A549 (cell line): ENCODE measurements around the gene TFAP2E. TPM values are rescaled to one million over a fixed set of nuclear protein-coding genes. Genes with fewer than 3 reads are reported as not detected.

ENCODE experiments used
- ATAC-seq, 2 experiments: fragments of 200-7000 bp in 1 of 2; fragments of >200 bp in 1 of 2; cut with Nextera tagmentation in 1 of 2; cut with Tn5 transposase in 1 of 2; 3 replicates each; pipeline versions ENCODE4 v1.8.0 to v1.9.1; 2018 to 2020; ENCODE audit warnings: mild to moderate bottlenecking in 1 of 2, moderate library complexity in 1 of 2
- CTCF ChIA-PET: fragments of 300-600 bp; sonication (Branson Sonifier 250); formaldehyde crosslinking; extraction: SDS; loops from one replicate; lab custom pipeline; 2021; ENCODE audit warnings: antibody characterized with exemption, inconsistent platforms; lab: Yijun Ruan, JAX
- POLR2A ChIA-PET: fragments of 350-600 bp; formaldehyde crosslinking; extraction: SDS; loops from one replicate; lab custom pipeline; 2021; ENCODE audit warnings: antibody characterized with exemption, inconsistent platforms; lab: Yijun Ruan, JAX
- DNase-seq, 2 experiments: peaks; one replicate each; pipeline versions ENCODE4 v3.0.0 to v3.0.0-alpha.2; 2011 to 2016; ENCODE audit warnings: low read depth in 1 of 2, low spot score in 1 of 2
- FAIRE-seq: peaks from 2 replicates; lab custom pipeline; 2011; peaks lifted over from hg19 to GRCh38; lab: Jason Lieb, UNC
- H3K27ac ChIP-seq, 2 experiments: fragments of >200 bp; sonication (Bioruptor Twin); formaldehyde crosslinking; 3 replicates each; pipeline ENCODE4 v1.5.1; 2016 to 2017
- H3K4me1 ChIP-seq: fragments of >200 bp; sonication (Bioruptor Twin); formaldehyde crosslinking; 3 replicates; pipeline ENCODE4 v1.6.1; 2016
- H3K4me2 ChIP-seq: fragments of >200 bp; sonication (Bioruptor Twin); formaldehyde crosslinking; 3 replicates; pipeline ENCODE4 v1.6.1; 2016
- H3K4me3 ChIP-seq: fragments of >200 bp; sonication (Bioruptor Twin); formaldehyde crosslinking; 3 replicates; pipeline ENCODE4 v1.5.1; 2016
- H3K9me3 ChIP-seq: fragments of >200 bp; sonication (Bioruptor Twin); formaldehyde crosslinking; 3 replicates; pipeline ENCODE4 v1.6.1; 2016
- BHLHE40 ChIP-seq: IDR thresholded peaks from 2 replicates; pipeline ENCODE4 v1.6.1; 2012; ENCODE audit warnings: low read depth, low read length, inconsistent platforms
- CEBPB ChIP-seq, 2 experiments: fragments of >200 bp in 1 of 2; sonication (Bioruptor Twin) in 1 of 2; formaldehyde crosslinking in 1 of 2; IDR thresholded peaks; 2 replicates each; pipeline ENCODE4 v1.6.1; 2012 to 2016
- CHD2 ChIP-seq: fragments of 150-350 bp; IDR thresholded peaks from 2 replicates; pipeline ENCODE4 v1.6.1; 2014; ENCODE audit warnings: low read length; ENCODE audit not compliant: partially characterized antibody
- CHD4 ChIP-seq: fragments of 200-600 bp; sonication (generic); IDR thresholded peaks from 2 replicates; pipeline ENCODE4 v1.6.1; 2016; ENCODE audit warnings: antibody characterized with exemption, mild to moderate bottlenecking, borderline replicate concordance
- EHF ChIP-seq: fragments of 250-450 bp; sonication (Bioruptor Pico); IDR thresholded peaks from 2 replicates; pipeline ENCODE4 v1.5.0; 2020; ENCODE audit warnings: mild to moderate bottlenecking
- ESRRA ChIP-seq: fragments of 150-350 bp; IDR thresholded peaks from 2 replicates; pipeline ENCODE4 v1.6.1; 2014; ENCODE audit warnings: mild to moderate bottlenecking, low read length, borderline replicate concordance
- FOSB ChIP-seq: fragments of 250-450 bp; sonication (Bioruptor Pico); IDR thresholded peaks from 2 replicates; pipeline ENCODE4 v1.5.0; 2020; ENCODE audit warnings: mild to moderate bottlenecking, moderate library complexity
- GATA3 ChIP-seq: IDR thresholded peaks from 2 replicates; pipeline ENCODE4 v1.6.1; 2012; ENCODE audit warnings: borderline replicate concordance
- HES2 ChIP-seq: fragments of >200 bp; sonication (Bioruptor Twin); formaldehyde crosslinking; IDR thresholded peaks from 2 replicates; pipeline ENCODE4 v1.6.1; 2016
- HEYL ChIP-seq: fragments of 250-450 bp; sonication (Bioruptor Pico); IDR thresholded peaks from 2 replicates; pipeline ENCODE4 v1.8.0; 2021; ENCODE audit warnings: mild to moderate bottlenecking, moderate library complexity
- HOXA7 ChIP-seq: fragments of 250-450 bp; sonication (Bioruptor Pico); IDR thresholded peaks from 2 replicates; pipeline ENCODE4 v1.5.0; 2020; ENCODE audit warnings: mild to moderate bottlenecking, moderate library complexity
- HOXB13 ChIP-seq: fragments of 250-450 bp; sonication (Bioruptor Pico); IDR thresholded peaks from 2 replicates; pipeline ENCODE4 v1.5.0; 2020; ENCODE audit warnings: low read depth, mild to moderate bottlenecking, moderate library complexity
- HOXB5 ChIP-seq: fragments of 250-450 bp; sonication (Bioruptor Pico); IDR thresholded peaks from 2 replicates; pipeline ENCODE4 v1.5.0; 2020; ENCODE audit warnings: mild to moderate bottlenecking, moderate library complexity
- JUN ChIP-seq, 2 experiments: fragments of >200 bp; sonication (Bioruptor Twin); formaldehyde crosslinking; IDR thresholded peaks; 2 replicates in 1 of 2; 3 replicates in 1 of 2; pipeline ENCODE4 v1.6.1; 2016 to 2017
- JUNB ChIP-seq: fragments of >200 bp; sonication (Bioruptor Twin); formaldehyde crosslinking; IDR thresholded peaks from 2 replicates; pipeline ENCODE4 v1.6.1; 2016
- KDM5A ChIP-seq: fragments of 200-600 bp; sonication (generic); IDR thresholded peaks from 2 replicates; pipeline ENCODE4 v1.6.1; 2016; ENCODE audit warnings: antibody characterized with exemption, mild to moderate bottlenecking
- MAX ChIP-seq: IDR thresholded peaks from 2 replicates; pipeline ENCODE4 v1.6.1; 2012
- MAZ ChIP-seq: fragments of 150-350 bp; IDR thresholded peaks from 2 replicates; pipeline ENCODE4 v1.6.1; 2014; ENCODE audit warnings: antibody characterized with exemption, low read depth, low read length, borderline replicate concordance
- MYC ChIP-seq: IDR thresholded peaks from 2 replicates; pipeline ENCODE4 v1.6.1; 2012; ENCODE audit warnings: mild to moderate bottlenecking, inconsistent platforms, low read length, improper control_type of control experiment, borderline replicate concordance
- NPAS2 ChIP-seq: fragments of 250-450 bp; sonication (Bioruptor Pico); IDR thresholded peaks from 2 replicates; pipeline ENCODE4 v1.8.0; 2022; ENCODE audit warnings: mild to moderate bottlenecking, moderate library complexity, borderline replicate concordance
- NR3C1 ChIP-seq: fragments of >200 bp; sonication (Bioruptor Twin); formaldehyde crosslinking; IDR thresholded peaks from 3 replicates; pipeline ENCODE4 v1.6.1; 2017
- PHF8 ChIP-seq: fragments of 200-600 bp; sonication (generic); IDR thresholded peaks from 2 replicates; pipeline ENCODE4 v1.6.1; 2016; ENCODE audit warnings: low read depth, mild to moderate bottlenecking, antibody characterized with exemption, moderate library complexity, borderline replicate concordance
- POLR2A ChIP-seq: IDR thresholded peaks from 2 replicates; pipeline ENCODE4 v1.6.1; 2012; ENCODE audit warnings: mild to moderate bottlenecking, low read length
- RARB ChIP-seq: fragments of 250-450 bp; sonication (Bioruptor Pico); IDR thresholded peaks from 2 replicates; pipeline ENCODE4 v1.8.0; 2021; ENCODE audit warnings: mild to moderate bottlenecking, moderate library complexity
- RFX5 ChIP-seq: fragments of 450-650 bp; IDR thresholded peaks from 2 replicates; pipeline ENCODE4 v1.7.1; 2014; ENCODE audit warnings: antibody characterized with exemption, mild to moderate bottlenecking, moderate library complexity
- RNF2 ChIP-seq: fragments of 200-600 bp; sonication (generic); IDR thresholded peaks from 2 replicates; pipeline ENCODE4 v1.6.1; 2016; ENCODE audit warnings: low read depth, mild to moderate bottlenecking, antibody characterized with exemption, moderate library complexity, borderline replicate concordance
- SMC3 ChIP-seq: fragments of >200 bp; sonication (Bioruptor Twin); formaldehyde crosslinking; IDR thresholded peaks from 3 replicates; pipeline ENCODE4 v1.6.1; 2018; ENCODE audit warnings: inconsistent platforms
- SREBF2 ChIP-seq: fragments of 450-650 bp; IDR thresholded peaks from 2 replicates; pipeline ENCODE4 v1.6.1; 2014; ENCODE audit warnings: mild to moderate bottlenecking, moderate library complexity
- USF2 ChIP-seq: fragments of 450-650 bp; IDR thresholded peaks from 2 replicates; pipeline ENCODE4 v1.6.1; 2014; ENCODE audit warnings: antibody characterized with exemption
- ZFP36 ChIP-seq: fragments of 450-650 bp; IDR thresholded peaks from 2 replicates; pipeline ENCODE4 v1.6.1; 2014; ENCODE audit warnings: borderline replicate concordance; ENCODE audit not compliant: partially characterized antibody
- ZSCAN20 ChIP-seq: fragments of 250-450 bp; sonication (Bioruptor Pico); IDR thresholded peaks from 2 replicates; pipeline ENCODE4 v1.8.0; 2022; ENCODE audit warnings: mild to moderate bottlenecking, moderate library complexity
- WGBS: methylation state at CpG from one replicate; pipeline ENCODE4 v1.1.6; 2017; ENCODE audit errors: missing lambda C conversion rate; 5-methylcytosine and 5-hydroxymethylcytosine counted together
- polyA plus RNA-seq, 4 experiments: library from polyadenylated mRNA; depleted of rRNA in 3 of 4; stranded (reverse); fragments of >200 nt; fragmentation: RNase III in 1 of 4; extraction: RNeasy Plus Mini Kit Qiagen cat#74134 plus additional on column Dnase treatment in 1 of 4; gene quantifications; 2 replicates in 3 of 4; 3 replicates in 1 of 4; pipeline ENCODE4 v1.2.3, GENCODE V29; 2011 to 2017
- TF ChIP-seq, protein P1 (sequence below): fragments of 250-450 bp; sonication (Bioruptor Pico); IDR thresholded peaks from 2 replicates; pipeline ENCODE4 v1.5.0; 2020; ENCODE audit warnings: low read depth, mild to moderate bottlenecking, moderate library complexity

Gene TFAP2E
- polyA plus RNA-seq, 2 of the 4 experiments (the other 2 are of a cell fraction): 0.16 to 0.31 TPM

DNA sequence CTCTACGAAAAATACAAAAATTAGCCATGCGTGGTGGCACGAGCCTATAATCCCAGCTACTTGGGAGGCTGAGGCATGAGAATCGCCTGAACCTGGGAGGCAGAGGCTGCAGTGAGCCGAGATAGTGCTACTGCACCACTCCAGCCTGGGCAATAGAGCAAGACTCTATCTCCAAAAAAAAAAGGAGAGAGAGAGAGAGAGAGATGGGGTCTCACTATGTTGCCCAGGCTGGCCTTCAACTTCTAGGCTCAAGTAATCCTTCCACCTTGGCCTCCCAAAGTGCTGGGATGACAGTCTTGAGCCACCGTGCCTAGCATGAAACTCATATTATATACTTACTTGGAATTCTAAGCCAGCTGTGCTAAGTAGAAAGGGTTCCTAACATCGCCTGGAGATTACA lies 38.5 kb downstream of the TFAP2E start:
- Histone ChIP-seq H3K27ac (no peak overlapping the region), H3K4me2 (no peak overlapping the region), H3K9me3 (no peaks in the 10 kb centered on the region), H3K4me1 (no peaks in the 10 kb centered on the region), H3K4me3 (no peak overlapping the region)
- no peak for TF ChIP-seq MAX
- TF ChIP-seq RARB (CRISPR knock-in tag): no peak
- no peak for TF ChIP-seq HEYL (CRISPR knock-in tag)
- TF ChIP-seq SREBF2: no peak
- TF ChIP-seq NPAS2: no peak
- TF ChIP-seq HES2: no peak
- TF ChIP-seq HOXB5 (CRISPR knock-in tag): no peak
- no peak for TF ChIP-seq JUNB
- TF ChIP-seq USF2: no peak
- no peak for TF ChIP-seq MAZ
- TF ChIP-seq GATA3: no peak
- TF ChIP-seq ZSCAN20 (CRISPR knock-in tag): no peak
- TF ChIP-seq NR3C1: no peak
- TF ChIP-seq SMC3: no peak
- TF ChIP-seq HOXB13: no peak
- no peak for TF ChIP-seq POLR2A
- 90% methylated on average over 7 of the region's 7 CpGs for WGBS
- DNase-seq (no peak), FAIRE-seq (no peak), ATAC-seq (no peak)
- ChIA-PET CTCF (no interaction called here), POLR2A (interaction anchor here (0.7 kb wide), 1 partner anchor 43 kb away, joined by 3 read pairs; no protein-coding TSS in a partner anchor)

DNA sequence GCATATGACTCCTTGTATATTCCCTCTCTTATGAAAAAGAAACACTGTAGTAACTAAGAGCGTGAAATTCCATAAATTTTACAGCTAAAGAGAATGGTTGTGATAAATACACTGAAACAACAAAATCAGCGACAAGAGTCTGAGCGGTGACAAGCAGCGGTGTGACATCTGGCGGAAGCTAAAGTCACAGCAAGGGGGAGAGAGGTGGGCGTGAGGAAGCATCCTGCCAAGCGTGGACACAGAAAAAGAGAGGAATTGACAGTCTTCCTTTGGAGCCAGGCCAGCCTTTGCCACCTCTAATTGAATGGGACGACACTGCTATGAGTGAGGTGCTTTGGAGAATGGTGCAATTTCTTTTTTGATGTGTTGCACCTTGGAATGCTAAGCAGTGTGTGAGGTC lies 42.3 kb downstream of the TFAP2E start:
- FAIRE-seq (no peak), DNase-seq (no peak), ATAC-seq (no peak)
- Histone ChIP-seq H3K9me3 (no peaks in the 10 kb centered on the region), H3K4me3 (no peak overlapping the region), H3K4me2 (no peak overlapping the region), H3K4me1 (no peaks in the 10 kb centered on the region), H3K27ac (no peak overlapping the region)
- TF ChIP-seq PHF8 (no peak), CEBPB (IDR thresholded peaks at IDR 0.05) (no peak), CHD4 (no peak), KDM5A (no peak), JUN (IDR thresholded peaks at IDR 0.05) (no peak), RFX5 (no peak), RARB (CRISPR knock-in tag) (no peak), ZFP36 (no peak), MYC (no peak), ESRRA (no peak), HOXA7 (CRISPR knock-in tag) (no peak), EHF (CRISPR knock-in tag) (no peak), RNF2 (no peak), CHD2 (no peak), USF2 (no peak), POLR2A (no peak), BHLHE40 (no peak), FOSB (CRISPR knock-in tag) (no peak)
- TF ChIP-seq, protein P1, sequence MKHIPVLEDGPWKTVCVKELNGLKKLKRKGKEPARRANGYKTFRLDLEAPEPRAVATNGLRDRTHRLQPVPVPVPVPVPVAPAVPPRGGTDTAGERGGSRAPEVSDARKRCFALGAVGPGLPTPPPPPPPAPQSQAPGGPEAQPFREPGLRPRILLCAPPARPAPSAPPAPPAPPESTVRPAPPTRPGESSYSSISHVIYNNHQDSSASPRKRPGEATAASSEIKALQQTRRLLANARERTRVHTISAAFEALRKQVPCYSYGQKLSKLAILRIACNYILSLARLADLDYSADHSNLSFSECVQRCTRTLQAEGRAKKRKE: no peak
- ChIA-PET CTCF (no interaction called here), POLR2A (no interaction called here)
- WGBS: 95% methylated on average over 8 of the region's 8 CpGs
